Adrenal gland (tissue), 12 donors: Measurements from ENCODE around the gene NPC2. TPM values are rescaled to one million over a fixed set of nuclear protein-coding genes. Genes with fewer than 3 reads are reported as not detected.

Experiments
- DNase-seq, 7 donors: peaks; one replicate each; pipeline ENCODE4 v3.0.0-alpha.2; 2019 to 2020
- H3K27ac ChIP-seq, 5 donors: fragments of 200-600 bp; sonication (generic) in 4 of 5; 1 replicate in 3 of 5; 2 replicates in 2 of 5; pipeline versions ENCODE4 v1.5.1 to v1.8.0; 2016 to 2020; ENCODE audit warnings: mild to moderate bottlenecking in 1 of 5
- H3K27me3 ChIP-seq: fragments of 200-600 bp; 2 replicates; pipeline ENCODE4 v1.8.0; 2021
- H3K36me3 ChIP-seq, 2 donors: fragments of 200-600 bp; replicated peaks in 1 of 2; 1 replicate in 1 of 2; 2 replicates in 1 of 2; pipeline versions ENCODE4 v1.5.1 to v1.8.0; 2018 to 2022
- H3K4me1 ChIP-seq, 2 donors: fragments of 200-600 bp; replicated peaks in 1 of 2; 1 replicate in 1 of 2; 2 replicates in 1 of 2; pipeline versions ENCODE4 v1.5.1 to v1.8.0; 2018 to 2021
- H3K4me3 ChIP-seq, 4 donors: fragments of 200-600 bp; sonication (generic) in 3 of 4; one replicate each; pipeline ENCODE4 v1.5.1; 2016 to 2018
- H3K9me3 ChIP-seq, 3 donors: fragments of 200-600 bp; sonication (generic) in 1 of 3; replicated peaks in 1 of 3; 1 replicate in 2 of 3; 2 replicates in 1 of 3; pipeline versions ENCODE4 v1.5.1 to v1.8.0; 2016 to 2021
- POLR2A ChIP-seq, 2 donors: fragments of 450-650 bp; IDR thresholded peaks; one replicate each; pipeline ENCODE4 v1.6.1; 2017; ENCODE audit warnings: antibody characterized with exemption in 2 of 2, mild to moderate bottlenecking in 2 of 2, moderate library complexity in 1 of 2
- WGBS, 4 donors: extraction: QIAGEN DNeasy Blood & Tissue Kit in 2 of 4; methylation state at CpG; one replicate each; pipeline versions ENCODE4 v1.1.5 to v1.1.7; 2013 to 2017; 5-methylcytosine and 5-hydroxymethylcytosine counted together
- intact Hi-C, 2 donors: fragments of 100-400 bp; cut with DNase I; formaldehyde crosslinking; loops; one replicate each; pipeline versions ENCODE4 v1.14.1 to v1.15.0; 2022 to 2023
- polyA plus RNA-seq, 3 donors: library from polyadenylated mRNA; stranded (reverse); fragments of 200-250 nt in 2 of 3; fragments of 350-450 nt in 1 of 3; fragmentation: Illumina TruSeq in 1 of 3; extraction: RNeasy Lipid Tissue Mini Kit (QIAGEN cat#74804) in 1 of 3; gene quantifications; one replicate each; pipeline ENCODE4 v1.2.3, GENCODE V29; 2013 to 2014
- total RNA-seq, 9 donors: library from RNA; depleted of rRNA in 4 of 9; stranded (reverse); fragments of >200 nt in 4 of 9; fragments of 120-200 nt in 1 of 9; fragmentation: NEBNext Ultra II Directional in 1 of 9; extraction: Animal tissue kit (Norgen Biotek cat#: 25700) in 1 of 9; gene quantifications; one replicate each; pipeline versions ENCODE4 v1.1.0 to v1.2.4, GENCODE V29; 2013 to 2023
- TF ChIP-seq, protein P1 (sequence below), 6 experiments: fragments of 450-650 bp in 4 of 6; fragments of 200-600 bp in 2 of 6; sonication (generic) in 1 of 6; IDR thresholded peaks; 1 replicate in 5 of 6; 2 replicates in 1 of 6; pipeline versions ENCODE4 v1.5.1 to v1.8.0; 2016 to 2021; ENCODE audit warnings: antibody characterized with exemption in 6 of 6, mild to moderate bottlenecking in 2 of 6, moderate library complexity in 1 of 6
- donor health status: healthy with polysubstance abuse.
- donor health status: Bipolar disorder and iron deficiency.
- donor health status: DM: yes; HTN: yes; CAD: no.
- donor health status: DM: no; HTN: no; CAD: no.
- donor health status: DM: no; HTN: no; CAD: no.
- donor health status: DM: yes; HTN: yes; CAD: no.

Gene NPC2
- total and polyA plus RNA-seq, 12 donors: 140 to 1,243 (median 299) TPM

DNA sequence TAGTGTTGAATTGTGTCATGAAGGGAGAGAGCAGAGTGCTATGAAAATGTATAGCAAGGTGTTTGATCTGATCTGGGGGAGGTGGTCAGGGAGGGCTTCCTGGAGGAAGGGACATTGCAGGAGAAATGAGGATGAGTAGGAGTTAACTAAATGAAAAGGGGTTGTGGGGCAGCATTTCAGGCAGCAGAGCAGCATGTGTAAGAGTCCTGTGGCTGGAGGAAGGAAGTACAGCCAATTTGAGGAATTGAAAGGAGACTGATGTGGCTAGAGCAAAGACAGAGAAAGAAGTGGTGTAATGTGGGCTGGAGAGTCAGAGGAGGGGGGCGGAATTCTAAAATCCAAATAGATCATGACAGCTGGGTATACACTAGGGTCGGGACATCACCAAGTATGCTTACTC, 20.5 kb downstream of the NPC2 start:
- Histone ChIP-seq H3K36me3 (no peaks in the 10 kb centered on the region), H3K27ac (no peak overlapping the region), H3K4me3 (no peak overlapping the region), H3K4me1 (peaks cover 7 to 29% of the 10 kb centered on the region in 2 donors), H3K9me3 (no peaks in the 10 kb centered on the region), H3K27me3 (no peaks in the 10 kb centered on the region)
- no peak for DNase-seq
- WGBS, 4 donors: 75 to 87% (median 80%) methylated on average over 2 of the region's 2 CpGs
- intact Hi-C loops: loop anchor here in 1 of 2 donors (10.0 kb wide), 1 partner anchor 108 kb away; no protein-coding TSS in a partner anchor
- no peak for TF ChIP-seq POLR2A (IDR thresholded peaks at IDR 0.05)
- TF ChIP-seq, protein P1, sequence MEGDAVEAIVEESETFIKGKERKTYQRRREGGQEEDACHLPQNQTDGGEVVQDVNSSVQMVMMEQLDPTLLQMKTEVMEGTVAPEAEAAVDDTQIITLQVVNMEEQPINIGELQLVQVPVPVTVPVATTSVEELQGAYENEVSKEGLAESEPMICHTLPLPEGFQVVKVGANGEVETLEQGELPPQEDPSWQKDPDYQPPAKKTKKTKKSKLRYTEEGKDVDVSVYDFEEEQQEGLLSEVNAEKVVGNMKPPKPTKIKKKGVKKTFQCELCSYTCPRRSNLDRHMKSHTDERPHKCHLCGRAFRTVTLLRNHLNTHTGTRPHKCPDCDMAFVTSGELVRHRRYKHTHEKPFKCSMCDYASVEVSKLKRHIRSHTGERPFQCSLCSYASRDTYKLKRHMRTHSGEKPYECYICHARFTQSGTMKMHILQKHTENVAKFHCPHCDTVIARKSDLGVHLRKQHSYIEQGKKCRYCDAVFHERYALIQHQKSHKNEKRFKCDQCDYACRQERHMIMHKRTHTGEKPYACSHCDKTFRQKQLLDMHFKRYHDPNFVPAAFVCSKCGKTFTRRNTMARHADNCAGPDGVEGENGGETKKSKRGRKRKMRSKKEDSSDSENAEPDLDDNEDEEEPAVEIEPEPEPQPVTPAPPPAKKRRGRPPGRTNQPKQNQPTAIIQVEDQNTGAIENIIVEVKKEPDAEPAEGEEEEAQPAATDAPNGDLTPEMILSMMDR (IDR thresholded peaks at IDR 0.05): no peak

DNA sequence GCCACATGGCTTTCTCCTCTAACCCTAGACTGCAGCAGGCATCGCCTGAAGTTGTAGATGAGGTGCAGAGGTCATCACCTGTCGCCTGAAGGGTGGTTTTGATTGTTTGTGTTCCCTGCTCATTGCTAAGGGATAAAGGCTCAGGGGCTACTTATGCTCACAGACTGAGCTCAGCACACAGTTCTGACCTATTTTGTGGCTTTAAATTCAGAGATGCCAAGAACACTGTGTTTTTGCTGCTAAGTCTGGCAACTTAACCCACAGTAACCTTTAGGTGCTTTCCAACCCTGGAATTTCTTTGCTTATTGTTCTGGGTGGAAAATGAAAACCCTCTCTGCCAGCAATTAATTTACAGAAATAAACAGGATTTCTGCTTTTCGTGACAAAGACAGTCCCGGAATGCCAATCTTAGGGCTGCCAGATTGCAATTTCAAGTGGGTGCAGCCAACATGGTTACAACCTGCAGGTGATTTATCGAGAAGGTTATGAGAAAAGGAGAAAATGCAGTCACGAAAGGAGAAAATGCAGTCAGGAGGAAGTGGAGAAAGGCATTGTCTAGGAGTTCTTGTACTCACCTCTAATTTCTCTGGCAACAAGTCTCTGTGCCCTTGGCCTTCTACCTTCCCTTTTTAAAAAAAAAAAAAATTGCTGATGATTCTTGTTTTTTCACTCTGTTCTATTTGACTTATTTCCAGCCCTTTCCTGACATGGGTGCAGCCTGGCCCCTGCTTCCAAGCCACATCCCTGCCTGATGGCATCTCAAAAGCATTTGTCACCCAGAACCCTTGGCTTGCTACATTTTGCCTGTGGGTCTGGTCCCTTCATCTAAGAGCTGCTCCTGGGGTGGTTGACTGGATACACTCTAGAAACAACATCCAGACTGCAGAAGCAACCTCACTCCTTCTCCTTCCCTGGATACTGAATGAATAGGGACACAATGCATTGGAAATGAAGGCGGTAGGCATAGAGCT, 23.3 kb downstream of the NPC2 start:
- DNase-seq: no peak
- H3K9me3 ChIP-seq: no peaks in the 10 kb centered on the region
- H3K4me1 ChIP-seq: peaks cover 7 to 11% of the 10 kb centered on the region in 2 donors
- H3K27me3 ChIP-seq: no peaks in the 10 kb centered on the region
- intact Hi-C loops: loop anchor here in 1 of 2 donors (10.0 kb wide), 1 partner anchor 105 kb away; no protein-coding TSS in a partner anchor
- 61 to 84% (median 78%) methylated on average over 7 of the region's 7 CpGs for WGBS, 4 donors
- no peak overlapping the region for H3K27ac ChIP-seq
- H3K36me3 ChIP-seq: no peaks in the 10 kb centered on the region
- H3K4me3 ChIP-seq: no peak overlapping the region
- no peak for TF ChIP-seq POLR2A (IDR thresholded peaks at IDR 0.05)
- TF ChIP-seq, protein P1 (IDR thresholded peaks at IDR 0.05): no peak

DNA sequence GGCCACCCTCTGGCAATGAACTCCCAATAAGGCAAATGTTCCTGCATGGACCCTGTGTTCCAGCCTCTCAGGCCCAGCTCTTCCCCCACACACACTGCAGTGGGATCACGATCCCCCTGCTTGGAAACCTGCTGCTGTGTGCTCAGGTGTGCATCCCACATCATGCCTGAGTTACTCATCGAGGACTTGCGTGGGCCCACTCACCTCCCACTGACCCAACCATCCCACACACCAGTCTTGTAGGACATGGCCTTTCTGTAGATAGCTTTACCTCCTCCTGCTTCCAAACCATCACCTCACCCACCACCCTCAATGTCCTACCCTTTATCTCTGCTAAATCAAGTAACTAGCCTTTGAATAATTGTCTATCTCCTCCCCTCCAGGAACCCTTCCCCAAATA, 24.6 kb downstream of the NPC2 start:
- no peak for TF ChIP-seq POLR2A (IDR thresholded peaks at IDR 0.05)
- TF ChIP-seq, protein P1 (IDR thresholded peaks at IDR 0.05): no peak
- DNase-seq: no peak
- 95 to 100% (median 98%) methylated on average over 3 of the region's 3 CpGs for WGBS, 4 donors
- no peaks in the 10 kb centered on the region for H3K9me3 ChIP-seq
- no peak overlapping the region for H3K27ac ChIP-seq
- H3K36me3 ChIP-seq: no peaks in the 10 kb centered on the region
- no peak overlapping the region for H3K4me3 ChIP-seq
- H3K4me1 ChIP-seq: peaks cover 7 to 10% of the 10 kb centered on the region in 2 donors
- no peaks in the 10 kb centered on the region for H3K27me3 ChIP-seq
- intact Hi-C loops: no loop called here

DNA sequence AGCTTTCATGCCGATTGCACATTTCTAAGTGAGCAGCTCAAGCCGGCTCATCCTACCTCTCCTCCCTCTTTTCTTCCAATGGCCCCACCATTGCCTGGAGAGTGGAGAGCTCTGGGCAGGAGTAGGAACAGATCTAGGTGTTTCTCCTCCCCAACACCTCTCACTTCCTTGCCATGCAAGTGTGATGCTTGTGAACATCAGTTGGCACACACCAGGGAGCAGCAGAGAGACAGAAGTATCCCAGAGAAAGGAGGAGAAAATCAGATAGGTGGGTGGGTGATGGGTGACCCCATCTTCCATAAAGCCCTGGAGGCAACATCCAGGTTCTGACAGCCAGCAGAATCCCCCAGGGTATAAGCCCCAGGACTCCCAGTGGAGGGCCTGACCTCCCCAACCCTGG, 27.8 kb downstream of the NPC2 start:
- H3K36me3 ChIP-seq: no peaks in the 10 kb centered on the region
- no peaks in the 10 kb centered on the region for H3K9me3 ChIP-seq
- H3K4me3 ChIP-seq: no peak overlapping the region
- no peak overlapping the region for H3K27ac ChIP-seq
- TF ChIP-seq, protein P1 (IDR thresholded peaks at IDR 0.05): no peak
- no peak for TF ChIP-seq POLR2A (IDR thresholded peaks at IDR 0.05)
- intact Hi-C loops: no loop called here
- H3K4me1 ChIP-seq: peaks cover 7 to 10% of the 10 kb centered on the region in 2 donors
- no peak for DNase-seq
- H3K27me3 ChIP-seq: no peaks in the 10 kb centered on the region
- 88 to 100% (median 97%) methylated on average over 2 of the region's 2 CpGs for WGBS, 4 donors
